HepG2 (cell line): Measurements from ENCODE around the gene NOTO. TPM values are rescaled to one million over a fixed set of nuclear protein-coding genes. Genes with fewer than 3 reads are reported as not detected.

Source experiments
- AHDC1 ChIP-seq: sonication (generic); formaldehyde crosslinking; IDR thresholded peaks from 2 replicates; pipeline ENCODE4 v1.5.1; 2020; ENCODE audit warnings: mild to moderate bottlenecking, missing genetic modification reagents, borderline replicate concordance
- ISX ChIP-seq: sonication (generic); formaldehyde crosslinking; conservative IDR thresholded peaks from 2 replicates; pipeline ENCODE4 v1.5.0; 2020; ENCODE audit warnings: missing genetic modification reagents
- MBD4 ChIP-seq: IDR thresholded peaks from 2 replicates; pipeline ENCODE4 v1.6.1; 2012; ENCODE audit warnings: low read length, inconsistent platforms, borderline replicate concordance
- MED8 ChIP-seq: sonication (generic); formaldehyde crosslinking; IDR thresholded peaks from 2 replicates; pipeline ENCODE4 v1.8.1; 2023; ENCODE audit warnings: mild to moderate bottlenecking, missing genetic modification reagents; ENCODE audit not compliant: insufficient replicate concordance
- SNRNP70 ChIP-seq: fragments of 200-400 bp; formaldehyde crosslinking; IDR thresholded peaks from 2 replicates; pipeline ENCODE4 v1.6.1; 2017; ENCODE audit warnings: mild to moderate bottlenecking, low read depth, low read length, moderate library complexity
- ZKSCAN5 ChIP-seq: sonication (generic); formaldehyde crosslinking; IDR thresholded peaks from 2 replicates; pipeline ENCODE4 v1.5.1; 2020; ENCODE audit warnings: mild to moderate bottlenecking, missing genetic modification reagents
- ZNF3 ChIP-seq: IDR thresholded peaks from 2 replicates; pipeline ENCODE4 v1.7.0; 2017; ENCODE audit warnings: inconsistent platforms
- ZNF652 ChIP-seq: IDR thresholded peaks from 2 replicates; pipeline ENCODE4 v1.6.1; 2016; ENCODE audit warnings: low read depth, borderline replicate concordance
- polyA plus RNA-seq, 8 experiments: library from polyadenylated mRNA; depleted of rRNA in 3 of 8; stranded (reverse) in 7 of 8; unstranded in 1 of 8; fragments of >200 nt; fragmentation: Illumina TruSeq in 4 of 8; extraction: Trizol in 4 of 8; gene quantifications; 2 replicates each; pipeline versions ENCODE4 v1.2.1 to v1.2.3, GENCODE V29; 2011 to 2016; ENCODE audit warnings: low read depth in 4 of 8, missing spikeins in 1 of 8, mixed read lengths in 1 of 8; ENCODE audit not compliant: insufficient read depth in 1 of 8
- total RNA-seq, 5 experiments: library from RNA; depleted of rRNA; stranded (reverse); fragments of >200 nt; fragmentation: Illumina TruSeq; extraction: Trizol; gene quantifications; 2 replicates each; pipeline ENCODE4 v1.2.3, GENCODE V29; 2016; ENCODE audit warnings: low read depth in 1 of 5
- TF ChIP-seq, protein P1 (sequence below): sonication (generic); formaldehyde crosslinking; conservative IDR thresholded peaks from 2 replicates; pipeline ENCODE4 v1.4.0; 2020; ENCODE audit warnings: mild to moderate bottlenecking, missing genetic modification reagents, moderate library complexity
- TF ChIP-seq, protein P2 (sequence below): sonication (generic); formaldehyde crosslinking; IDR thresholded peaks from 2 replicates; pipeline ENCODE4 v1.8.0; 2022; ENCODE audit warnings: mild to moderate bottlenecking, missing genetic modification reagents; ENCODE audit not compliant: insufficient replicate concordance
- TF ChIP-seq, protein P3 (sequence below): sonication (generic); formaldehyde crosslinking; conservative IDR thresholded peaks from 2 replicates; pipeline ENCODE4 v1.8.0; 2022; ENCODE audit warnings: mild to moderate bottlenecking, moderate library complexity, missing genetic modification reagents
- TF ChIP-seq, protein P4 (sequence below), 2 experiments: fragments of 450-650 bp in 1 of 2; sonication (generic) in 1 of 2; formaldehyde crosslinking; IDR thresholded peaks; 2 replicates each; pipeline versions ENCODE4 v1.5.0 to v1.8.0; 2020 to 2022; ENCODE audit warnings: mild to moderate bottlenecking in 1 of 2, missing genetic modification reagents in 1 of 2
- TF ChIP-seq, protein P5 (sequence below): sonication (generic); formaldehyde crosslinking; IDR thresholded peaks from 2 replicates; pipeline ENCODE4 v1.5.0; 2020; ENCODE audit warnings: missing genetic modification reagents

NOTO gene
- total and polyA plus RNA-seq, 2 of the 13 experiments (the other 11 are each of a cell fraction or from before 2014, with no cell fraction given) = not detected

DNA sequence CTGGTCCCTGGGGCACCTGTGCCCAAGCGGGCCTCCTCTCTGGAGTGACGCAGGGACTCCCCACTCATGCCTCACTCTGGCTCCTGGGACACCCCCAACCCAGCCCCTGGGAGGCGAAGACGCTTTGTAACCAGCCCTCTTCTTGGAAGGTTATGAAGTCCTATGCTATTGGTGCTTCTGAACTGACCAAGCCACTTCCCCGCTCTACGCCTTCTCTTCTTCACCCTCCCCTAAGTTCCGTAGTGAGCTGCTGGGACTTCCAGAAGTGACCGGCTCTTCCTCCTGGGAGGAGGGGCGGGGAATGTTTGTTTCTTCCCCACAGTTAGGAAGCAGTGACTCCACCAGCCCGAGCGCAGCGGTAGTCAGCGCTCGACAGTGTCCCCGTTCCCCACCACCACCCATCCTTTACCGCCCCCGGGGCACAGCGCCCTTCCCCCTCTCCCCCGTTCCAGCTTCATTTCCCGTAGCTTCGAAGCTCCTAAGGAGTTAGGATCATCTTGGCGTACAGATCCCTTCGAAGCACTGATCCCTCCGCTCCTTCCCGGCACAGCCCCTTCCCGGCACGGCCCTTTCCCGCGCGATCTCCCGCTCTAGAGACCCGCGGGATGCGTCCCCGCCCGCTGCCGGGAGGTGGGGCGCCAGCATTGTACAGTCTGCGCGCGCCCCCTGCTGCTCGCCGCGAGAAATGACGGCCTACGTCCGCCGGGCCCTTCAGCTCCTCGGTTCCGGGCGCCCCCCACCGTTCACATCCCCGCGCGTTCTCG, 25.3 kb upstream of the NOTO start (continued):
- TF ChIP-seq, protein P1, sequence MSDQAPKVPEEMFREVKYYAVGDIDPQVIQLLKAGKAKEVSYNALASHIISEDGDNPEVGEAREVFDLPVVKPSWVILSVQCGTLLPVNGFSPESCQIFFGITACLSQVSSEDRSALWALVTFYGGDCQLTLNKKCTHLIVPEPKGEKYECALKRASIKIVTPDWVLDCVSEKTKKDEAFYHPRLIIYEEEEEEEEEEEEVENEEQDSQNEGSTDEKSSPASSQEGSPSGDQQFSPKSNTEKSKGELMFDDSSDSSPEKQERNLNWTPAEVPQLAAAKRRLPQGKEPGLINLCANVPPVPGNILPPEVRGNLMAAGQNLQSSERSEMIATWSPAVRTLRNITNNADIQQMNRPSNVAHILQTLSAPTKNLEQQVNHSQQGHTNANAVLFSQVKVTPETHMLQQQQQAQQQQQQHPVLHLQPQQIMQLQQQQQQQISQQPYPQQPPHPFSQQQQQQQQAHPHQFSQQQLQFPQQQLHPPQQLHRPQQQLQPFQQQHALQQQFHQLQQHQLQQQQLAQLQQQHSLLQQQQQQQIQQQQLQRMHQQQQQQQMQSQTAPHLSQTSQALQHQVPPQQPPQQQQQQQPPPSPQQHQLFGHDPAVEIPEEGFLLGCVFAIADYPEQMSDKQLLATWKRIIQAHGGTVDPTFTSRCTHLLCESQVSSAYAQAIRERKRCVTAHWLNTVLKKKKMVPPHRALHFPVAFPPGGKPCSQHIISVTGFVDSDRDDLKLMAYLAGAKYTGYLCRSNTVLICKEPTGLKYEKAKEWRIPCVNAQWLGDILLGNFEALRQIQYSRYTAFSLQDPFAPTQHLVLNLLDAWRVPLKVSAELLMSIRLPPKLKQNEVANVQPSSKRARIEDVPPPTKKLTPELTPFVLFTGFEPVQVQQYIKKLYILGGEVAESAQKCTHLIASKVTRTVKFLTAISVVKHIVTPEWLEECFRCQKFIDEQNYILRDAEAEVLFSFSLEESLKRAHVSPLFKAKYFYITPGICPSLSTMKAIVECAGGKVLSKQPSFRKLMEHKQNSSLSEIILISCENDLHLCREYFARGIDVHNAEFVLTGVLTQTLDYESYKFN = peak; percentile 64
- TF ChIP-seq MBD4 = no peak
- TF ChIP-seq, protein P2, sequence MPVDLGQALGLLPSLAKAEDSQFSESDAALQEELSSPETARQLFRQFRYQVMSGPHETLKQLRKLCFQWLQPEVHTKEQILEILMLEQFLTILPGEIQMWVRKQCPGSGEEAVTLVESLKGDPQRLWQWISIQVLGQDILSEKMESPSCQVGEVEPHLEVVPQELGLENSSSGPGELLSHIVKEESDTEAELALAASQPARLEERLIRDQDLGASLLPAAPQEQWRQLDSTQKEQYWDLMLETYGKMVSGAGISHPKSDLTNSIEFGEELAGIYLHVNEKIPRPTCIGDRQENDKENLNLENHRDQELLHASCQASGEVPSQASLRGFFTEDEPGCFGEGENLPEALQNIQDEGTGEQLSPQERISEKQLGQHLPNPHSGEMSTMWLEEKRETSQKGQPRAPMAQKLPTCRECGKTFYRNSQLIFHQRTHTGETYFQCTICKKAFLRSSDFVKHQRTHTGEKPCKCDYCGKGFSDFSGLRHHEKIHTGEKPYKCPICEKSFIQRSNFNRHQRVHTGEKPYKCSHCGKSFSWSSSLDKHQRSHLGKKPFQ (CRISPR knock-in tag) = peak; percentile 28
- TF ChIP-seq, protein P3, sequence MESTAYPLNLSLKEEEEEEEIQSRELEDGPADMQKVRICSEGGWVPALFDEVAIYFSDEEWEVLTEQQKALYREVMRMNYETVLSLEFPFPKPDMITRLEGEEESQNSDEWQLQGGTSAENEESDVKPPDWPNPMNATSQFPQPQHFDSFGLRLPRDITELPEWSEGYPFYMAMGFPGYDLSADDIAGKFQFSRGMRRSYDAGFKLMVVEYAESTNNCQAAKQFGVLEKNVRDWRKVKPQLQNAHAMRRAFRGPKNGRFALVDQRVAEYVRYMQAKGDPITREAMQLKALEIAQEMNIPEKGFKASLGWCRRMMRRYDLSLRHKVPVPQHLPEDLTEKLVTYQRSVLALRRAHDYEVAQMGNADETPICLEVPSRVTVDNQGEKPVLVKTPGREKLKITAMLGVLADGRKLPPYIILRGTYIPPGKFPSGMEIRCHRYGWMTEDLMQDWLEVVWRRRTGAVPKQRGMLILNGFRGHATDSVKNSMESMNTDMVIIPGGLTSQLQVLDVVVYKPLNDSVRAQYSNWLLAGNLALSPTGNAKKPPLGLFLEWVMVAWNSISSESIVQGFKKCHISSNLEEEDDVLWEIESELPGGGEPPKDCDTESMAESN (CRISPR knock-in tag) = peak; percentile 97
- TF ChIP-seq AHDC1 (CRISPR knock-in tag) = no peak
- TF ChIP-seq ISX = no peak
- TF ChIP-seq, protein P4, sequence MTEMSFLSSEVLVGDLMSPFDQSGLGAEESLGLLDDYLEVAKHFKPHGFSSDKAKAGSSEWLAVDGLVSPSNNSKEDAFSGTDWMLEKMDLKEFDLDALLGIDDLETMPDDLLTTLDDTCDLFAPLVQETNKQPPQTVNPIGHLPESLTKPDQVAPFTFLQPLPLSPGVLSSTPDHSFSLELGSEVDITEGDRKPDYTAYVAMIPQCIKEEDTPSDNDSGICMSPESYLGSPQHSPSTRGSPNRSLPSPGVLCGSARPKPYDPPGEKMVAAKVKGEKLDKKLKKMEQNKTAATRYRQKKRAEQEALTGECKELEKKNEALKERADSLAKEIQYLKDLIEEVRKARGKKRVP (CRISPR knock-in tag; IDR thresholded peaks at IDR 0.05) = no peak
- TF ChIP-seq ZKSCAN5 (CRISPR knock-in tag) = 0 out of 2 replicates have a peak, but pooled peaks have one; percentile 57
- peak; percentile 43; the same call in 1 of the 2 replicates for TF ChIP-seq ZNF652 (CRISPR knock-in tag)
- TF ChIP-seq ZNF3 (CRISPR knock-in tag) = no peak
- TF ChIP-seq, protein P5, sequence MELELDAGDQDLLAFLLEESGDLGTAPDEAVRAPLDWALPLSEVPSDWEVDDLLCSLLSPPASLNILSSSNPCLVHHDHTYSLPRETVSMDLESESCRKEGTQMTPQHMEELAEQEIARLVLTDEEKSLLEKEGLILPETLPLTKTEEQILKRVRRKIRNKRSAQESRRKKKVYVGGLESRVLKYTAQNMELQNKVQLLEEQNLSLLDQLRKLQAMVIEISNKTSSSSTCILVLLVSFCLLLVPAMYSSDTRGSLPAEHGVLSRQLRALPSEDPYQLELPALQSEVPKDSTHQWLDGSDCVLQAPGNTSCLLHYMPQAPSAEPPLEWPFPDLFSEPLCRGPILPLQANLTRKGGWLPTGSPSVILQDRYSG (CRISPR knock-in tag) = no peak
- no peak for TF ChIP-seq SNRNP70
- no peak for TF ChIP-seq MED8 (CRISPR knock-in tag)
